SH-SY5Y (cell line): Measurements from ENCODE around the gene REX1BD.

Source experiments
- GATA2 ChIP-seq: IDR thresholded peaks from 2 replicates; pipeline ENCODE4 v1.6.1; 2011; ENCODE audit warnings: mild to moderate bottlenecking, low read depth, low read length
- GATA3 ChIP-seq: IDR thresholded peaks from 2 replicates; pipeline ENCODE4 v1.6.1; 2011; ENCODE audit warnings: low read depth, mild to moderate bottlenecking, low read length, moderate library complexity

- TF ChIP-seq GATA2 = no peak
- no peak for TF ChIP-seq GATA3
Observed at GRCh38 chr19:18601875-18602274, 13.3 kb downstream of the REX1BD start.
